Dedifferentiated amniotic fluid mesenchymal stem cell (primary cell): ENCODE results near the gene CDKN2B-AS1.
A peak's percentile ranks its signal among the peaks of the same experiment; 100 is the strongest.

Experiments used
- DNase-seq: peaks from one replicate; pipeline ENCODE4 v3.0.0-alpha.2; 2016; ENCODE audit errors: extremely low spot score

Gene CDKN2B-AS1

GRCh38 chr9:22117511-22118384 lies 123.2 kb downstream of the CDKN2B-AS1 start:
- DNase-seq: peak; percentile 42

GRCh38 chr9:22118810-22119521 lies 124.4 kb downstream of the CDKN2B-AS1 start:
- DNase-seq: no peak

GRCh38 chr9:22119522-22120158 lies 125.0 kb downstream of the CDKN2B-AS1 start:
- DNase-seq: no peak

DNA sequence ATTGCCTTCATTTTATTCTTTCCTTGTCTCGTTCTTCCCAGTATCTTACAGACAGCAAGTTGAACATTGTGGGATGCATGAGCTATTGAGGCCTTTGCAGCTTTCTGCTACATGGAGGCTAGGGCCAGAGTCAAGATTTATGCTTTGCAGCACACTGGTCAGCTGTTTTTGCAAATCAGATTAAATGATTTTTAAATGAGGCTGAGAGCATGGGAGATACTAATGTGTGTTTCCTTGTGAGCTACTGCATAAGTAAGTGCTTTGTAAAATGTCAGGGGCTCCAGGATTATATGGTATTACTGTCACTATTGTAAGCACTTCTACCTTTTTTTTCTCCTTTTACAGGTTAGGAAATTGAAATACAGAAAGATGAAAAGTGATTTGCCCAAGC lies 125.6 kb downstream of the CDKN2B-AS1 start:
- no peak for DNase-seq

DNA sequence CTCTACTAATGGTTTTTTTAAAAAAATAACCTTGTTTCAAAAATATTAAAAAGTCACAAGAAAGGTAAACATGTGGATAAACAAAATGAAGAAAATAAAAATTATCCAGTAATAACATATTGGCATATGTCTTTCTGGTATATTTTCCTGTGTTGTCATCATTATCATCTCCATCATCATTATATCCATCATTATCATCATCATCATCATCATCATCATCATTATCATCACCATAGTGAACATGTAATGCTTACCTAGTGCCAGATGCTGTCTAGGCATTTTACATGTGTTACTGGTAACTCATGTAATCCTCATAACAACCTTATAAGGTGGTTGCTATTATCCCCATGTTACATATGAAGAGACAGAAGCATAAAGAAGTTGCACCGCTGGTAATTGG lies 126.0 kb downstream of the CDKN2B-AS1 start:
- no peak for DNase-seq

GRCh38 chr9:22124263-22125011 lies 129.8 kb downstream of the CDKN2B-AS1 start:
- no peak for DNase-seq

DNA sequence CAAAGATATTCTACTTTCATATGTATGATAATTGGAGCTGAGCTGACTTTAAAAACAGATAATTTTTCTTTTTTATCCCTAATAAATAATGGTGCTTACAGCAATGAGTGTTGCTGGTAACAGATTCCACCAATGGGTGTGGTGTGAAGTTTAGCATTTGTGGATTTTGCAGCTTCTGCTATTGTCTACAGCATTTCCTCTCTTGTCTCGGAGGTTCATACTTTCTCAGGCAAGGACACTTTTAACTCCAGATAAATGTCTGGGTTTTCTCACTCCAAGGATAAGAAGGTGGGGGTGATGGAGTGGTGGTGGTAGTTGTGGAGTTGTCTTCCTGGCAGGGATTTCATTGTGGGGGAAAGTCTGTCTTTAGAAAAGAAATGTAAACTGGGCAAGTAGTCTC lies 134.5 kb downstream of the CDKN2B-AS1 start:
- no peak for DNase-seq

- DNase-seq: no peak
Measured at GRCh38 chr9:22129633-22130032, 135.0 kb downstream of the CDKN2B-AS1 start.

GRCh38 chr9:22131817-22132216 lies 137.2 kb downstream of the CDKN2B-AS1 start:
- no peak for DNase-seq

DNA sequence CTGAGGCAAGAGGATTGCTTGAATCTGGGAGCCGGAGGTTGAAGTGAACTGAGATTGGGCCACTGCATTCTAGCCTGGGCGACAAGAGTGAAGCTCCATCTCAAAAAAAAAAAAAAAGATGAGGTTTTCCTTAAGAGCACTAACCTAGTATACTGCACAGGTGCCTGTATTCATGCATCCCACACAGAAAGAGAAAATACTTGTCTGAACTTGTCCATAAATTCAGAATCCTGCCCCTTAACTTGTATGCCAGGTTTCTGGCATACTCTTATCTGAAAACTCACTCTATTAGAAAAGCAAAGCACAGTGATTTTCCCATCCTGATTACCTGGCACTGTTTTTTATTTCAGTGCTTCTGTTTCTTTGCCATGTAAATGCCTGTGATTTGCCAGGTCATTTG lies 139.8 kb downstream of the CDKN2B-AS1 start:
- no peak for DNase-seq

DNA sequence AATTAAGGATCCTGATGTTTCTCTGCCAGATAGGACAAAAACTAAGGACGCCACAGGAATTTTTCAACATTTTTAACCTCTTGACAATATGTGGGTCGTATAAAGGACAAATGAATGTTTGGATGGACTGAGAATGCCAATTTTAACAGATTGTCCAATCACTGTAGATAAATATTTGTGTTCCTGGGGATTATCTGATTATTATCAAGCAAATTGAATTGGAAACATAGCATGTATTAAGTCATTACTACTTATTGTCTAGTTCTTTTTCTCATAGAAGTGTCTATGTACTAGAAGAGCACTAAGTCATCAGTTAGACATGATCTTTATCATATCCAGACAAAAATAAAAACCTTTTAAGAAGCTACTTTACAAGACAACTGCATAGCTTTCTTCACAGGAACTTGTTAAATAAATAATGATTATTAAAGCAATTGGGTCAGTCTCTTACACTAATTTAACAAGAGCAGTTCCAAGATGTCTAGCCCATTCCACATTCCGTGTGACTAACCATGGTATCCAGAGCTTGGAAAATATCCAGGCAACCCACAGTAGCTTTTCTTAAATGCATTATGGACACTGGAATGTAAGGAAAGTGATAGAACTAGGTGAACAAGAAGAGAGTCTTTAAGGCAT lies 142.0 kb downstream of the CDKN2B-AS1 start:
- DNase-seq: no peak

DNA sequence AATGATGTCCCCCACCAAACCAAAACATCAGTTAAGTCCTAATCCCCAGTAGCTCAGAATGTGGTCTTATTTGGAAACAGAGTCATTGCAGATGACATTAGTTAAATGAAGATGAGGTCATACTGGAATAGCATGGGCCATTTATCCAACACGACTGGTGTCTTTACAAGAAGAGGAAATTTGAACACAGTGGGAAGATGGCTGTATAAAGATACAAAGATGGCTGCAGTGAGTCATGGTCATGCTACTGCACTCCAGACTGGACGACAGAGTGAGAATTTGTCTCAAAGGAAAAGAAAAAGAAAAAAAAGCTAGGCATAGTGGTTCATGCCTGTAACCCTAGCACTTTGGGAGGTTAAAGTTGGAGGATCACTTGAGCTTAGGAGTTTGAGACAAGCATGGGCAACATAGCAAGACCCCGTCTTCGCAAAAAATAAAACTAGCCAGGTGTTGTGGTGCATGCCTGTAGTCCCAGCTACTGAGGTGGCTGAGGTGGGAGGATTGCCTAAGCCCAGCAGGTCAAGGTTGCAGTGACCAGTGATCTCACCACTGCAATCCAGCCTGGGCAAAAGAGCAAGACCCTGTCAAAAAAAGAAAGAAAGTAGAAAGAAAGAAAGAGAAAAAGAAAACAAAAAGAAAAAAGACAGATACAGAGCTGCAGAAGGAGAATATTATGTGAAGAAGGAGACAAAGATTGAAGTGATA lies 144.5 kb downstream of the CDKN2B-AS1 start:
- no peak for DNase-seq

- no peak for DNase-seq
Measured at GRCh38 chr9:22141908-22142307, 147.3 kb downstream of the CDKN2B-AS1 start.

DNA sequence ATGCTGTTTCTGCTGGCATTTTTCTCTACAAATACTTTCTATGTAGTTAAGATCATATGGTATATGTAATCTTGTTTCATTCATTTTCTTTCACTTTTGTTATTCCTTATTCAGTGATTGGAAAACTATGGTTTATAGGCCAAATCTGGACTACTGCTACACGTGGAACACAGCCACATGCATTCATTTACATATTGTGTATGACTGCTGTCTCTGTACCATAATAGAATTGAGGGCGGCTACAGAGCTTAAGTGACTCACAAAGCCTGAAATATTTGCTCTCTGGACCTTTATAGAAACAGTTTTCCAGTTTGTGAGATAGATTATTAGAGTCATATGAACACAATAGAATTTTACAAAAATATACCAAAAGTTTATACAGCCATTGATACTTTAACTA lies 148.1 kb downstream of the CDKN2B-AS1 start:
- DNase-seq: no peak

DNA sequence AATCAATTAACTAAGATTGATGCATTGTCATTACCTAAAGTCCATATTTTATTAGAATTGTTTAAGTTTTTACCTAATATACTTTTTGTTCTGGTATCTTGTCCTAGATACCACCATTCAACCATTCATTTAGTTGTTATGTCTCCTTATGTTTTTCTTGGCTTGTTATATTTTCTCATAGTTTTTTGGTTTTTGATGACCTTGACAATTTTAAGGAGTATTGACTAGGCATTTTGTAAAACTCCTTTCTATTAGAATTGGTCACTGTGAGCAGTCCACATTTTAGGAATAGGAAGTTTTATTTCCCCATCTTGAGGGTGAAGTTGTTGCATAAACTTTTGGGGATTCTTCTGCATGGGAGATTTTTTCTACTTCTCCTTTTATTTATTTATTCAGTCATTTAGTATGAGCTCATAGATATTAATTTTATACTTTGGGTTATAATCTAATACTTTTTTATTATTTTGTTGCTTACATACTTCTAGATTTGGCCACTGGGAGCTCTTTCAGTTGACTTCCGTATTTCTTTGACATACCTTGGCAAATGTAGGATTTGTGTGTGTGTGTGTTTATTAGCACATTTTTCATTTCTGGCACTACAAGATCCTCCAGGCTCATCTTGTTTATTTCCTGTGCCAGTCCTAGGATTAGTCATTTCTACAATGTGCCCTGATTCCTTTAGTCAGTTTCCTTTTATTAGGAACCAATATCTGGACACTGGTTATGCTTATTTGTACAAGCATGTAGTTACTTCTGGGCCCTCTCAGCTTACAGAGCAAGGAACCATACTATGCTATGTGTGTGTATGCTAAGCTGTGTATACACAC lies 149.4 kb downstream of the CDKN2B-AS1 start:
- no peak for DNase-seq

- DNase-seq: no peak
Measured at GRCh38 chr9:22146604-22147003, 152.0 kb downstream of the CDKN2B-AS1 start.

DNA sequence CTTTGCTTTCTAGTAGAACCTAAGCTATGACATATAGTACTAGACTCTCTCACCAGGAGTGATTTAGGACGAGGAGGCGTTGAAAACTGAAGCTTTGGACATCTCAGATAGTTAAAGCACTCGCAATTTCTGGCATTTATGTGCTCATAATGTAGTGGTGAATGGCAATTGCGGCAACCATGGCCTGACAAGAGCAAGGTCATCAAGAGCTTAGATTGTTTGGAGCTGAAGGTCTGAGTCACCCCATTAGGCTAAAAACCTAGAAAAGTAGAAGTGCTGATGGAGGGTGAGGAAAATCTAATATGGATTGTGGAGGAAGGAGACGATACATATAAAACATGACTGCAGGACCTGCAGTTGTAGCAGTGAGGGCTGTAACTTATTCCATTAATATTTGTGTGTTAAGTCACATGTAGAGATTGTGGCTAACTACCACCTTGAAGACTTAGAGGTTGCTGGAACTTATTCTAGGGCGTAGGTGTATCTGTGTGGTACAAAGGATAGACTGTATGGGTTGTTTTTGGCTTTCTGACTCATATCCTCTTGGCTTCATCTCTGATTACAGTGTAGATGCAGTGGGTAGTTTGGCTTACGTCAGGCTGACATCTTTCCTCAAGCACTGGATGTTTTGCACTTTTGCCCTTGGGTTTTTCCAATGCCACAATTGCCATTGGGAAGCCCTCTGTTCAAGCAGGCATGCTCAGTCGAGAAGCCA lies 153.4 kb downstream of the CDKN2B-AS1 start:
- no peak for DNase-seq

GRCh38 chr9:22148528-22148875 lies 153.9 kb downstream of the CDKN2B-AS1 start:
- no peak for DNase-seq

GRCh38 chr9:22148876-22149637 lies 154.5 kb downstream of the CDKN2B-AS1 start:
- DNase-seq: no peak
